HG03103 (cell line): ENCODE data around the gene TPK1.
"Not testable (repeated sequence)": the region's sequence is repeated elsewhere in the genome, so short reads cannot be mapped to it uniquely, and the experiment has no call there.

Source experiments
- ATAC-seq: cut with Tn5 transposase; IDR thresholded peaks from one replicate; pipeline ENCODE4 v1.9.1; 2021; ENCODE audit warnings: low read depth; ENCODE audit not compliant: unreplicated experiment

Gene TPK1

GRCh38 chr7:144656965-144657517 is 178.8 kb downstream of the TPK1 start:
- ATAC-seq: no peak

- ATAC-seq: no peak
Measured at GRCh38 chr7:144653449-144653848, 182.4 kb downstream of the TPK1 start.

DNA sequence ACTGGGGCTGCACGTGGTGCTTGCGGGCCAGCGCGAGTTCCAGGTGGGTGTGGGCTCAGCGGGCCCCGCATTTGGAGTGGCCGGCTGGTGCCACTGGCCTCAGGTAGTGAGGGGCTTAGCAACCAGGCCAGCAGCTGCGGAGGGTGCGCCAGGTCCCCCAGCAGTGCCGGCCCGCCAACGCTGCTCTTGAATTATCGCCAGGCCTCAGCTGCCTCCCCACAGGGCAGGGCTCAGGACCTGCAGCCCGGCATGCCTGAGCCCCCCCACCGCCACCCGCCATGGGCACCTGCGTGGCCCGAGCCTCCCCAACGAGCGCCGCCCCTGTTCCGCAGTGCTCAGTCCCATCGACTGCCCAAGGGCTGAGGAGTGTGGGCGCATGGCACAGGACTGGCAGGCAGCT is 185.4 kb downstream of the TPK1 start:
- no peak for ATAC-seq

DNA sequence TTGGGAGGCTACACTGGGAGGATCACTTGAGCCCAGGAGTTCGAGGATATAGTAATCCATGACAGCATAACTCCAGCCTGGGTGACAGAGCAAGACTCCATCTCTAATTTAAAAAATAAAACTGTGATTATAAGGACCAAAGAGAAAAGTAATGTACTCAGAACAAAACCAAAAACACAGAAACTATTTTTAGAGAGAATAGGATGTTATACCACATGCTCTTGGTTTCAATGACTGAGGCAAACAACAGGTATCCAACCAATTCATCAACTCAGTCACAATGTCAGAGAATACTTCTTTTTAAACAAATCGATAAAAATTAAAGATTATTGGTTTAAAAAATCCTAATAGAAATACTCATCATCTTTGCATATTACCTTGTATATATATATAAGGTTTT is 186.7 kb downstream of the TPK1 start:
- ATAC-seq: peak; percentile 60

DNA sequence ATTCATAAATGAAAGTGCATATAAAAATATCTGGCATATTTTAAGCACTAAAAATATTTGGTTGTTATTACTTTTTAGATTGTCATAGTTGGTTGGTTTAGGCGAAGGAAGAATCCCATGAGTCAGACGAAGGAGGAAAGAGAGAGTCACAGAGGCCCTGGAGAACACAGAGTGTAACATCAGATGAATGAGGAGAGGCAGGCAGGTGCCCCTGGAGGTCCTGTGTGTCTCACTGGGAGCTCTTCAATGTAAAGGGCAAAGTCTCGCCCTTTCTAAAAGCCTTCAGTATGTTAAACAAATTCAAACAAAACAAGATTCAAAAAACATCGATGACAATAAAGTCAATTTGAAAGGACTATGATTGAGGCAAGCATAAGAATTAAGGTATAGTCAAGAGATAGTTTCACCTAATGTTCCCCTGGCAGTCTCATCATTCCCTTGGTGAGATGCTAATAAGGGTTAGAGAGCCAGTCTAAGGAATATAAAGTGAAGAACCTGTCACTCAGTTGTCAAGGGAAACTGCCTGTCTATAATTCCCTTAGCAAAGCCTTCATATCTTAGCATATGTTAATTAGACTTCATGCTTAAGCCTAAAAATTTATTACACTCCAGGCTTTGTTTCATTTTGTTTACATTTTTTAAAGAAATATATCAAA is 194.3 kb downstream of the TPK1 start:
- no peak for ATAC-seq

- ATAC-seq: no peak
Measured at GRCh38 chr7:144632724-144633123, 203.1 kb downstream of the TPK1 start.

GRCh38 chr7:144629598-144629997 is 206.3 kb downstream of the TPK1 start:
- ATAC-seq: no peak

GRCh38 chr7:144629011-144629410 is 206.8 kb downstream of the TPK1 start:
- no peak for ATAC-seq

- no peak for ATAC-seq
Measured at GRCh38 chr7:144628176-144628575, 207.7 kb downstream of the TPK1 start.

GRCh38 chr7:144622745-144623144 is 213.1 kb downstream of the TPK1 start:
- no peak for ATAC-seq

DNA sequence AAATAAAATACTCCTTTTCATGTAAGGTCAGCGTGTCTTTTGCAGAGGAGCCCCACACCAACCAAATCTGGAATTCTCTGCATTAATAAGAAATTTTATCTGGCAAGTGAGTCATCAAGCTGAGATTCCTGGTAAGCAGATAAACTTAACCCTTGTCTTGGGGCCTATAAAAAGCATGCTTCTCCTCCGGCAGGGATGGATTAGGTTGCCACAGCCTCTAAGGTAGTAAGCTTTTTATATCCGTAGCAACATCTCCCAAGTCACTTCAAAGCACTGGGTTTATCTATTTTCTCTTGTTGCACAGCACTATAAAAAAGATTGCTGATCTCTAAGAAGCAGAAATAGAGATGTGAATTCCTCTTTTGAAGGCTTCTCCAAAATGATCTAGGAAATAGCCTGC is 229.6 kb downstream of the TPK1 start:
- no peak for ATAC-seq

DNA sequence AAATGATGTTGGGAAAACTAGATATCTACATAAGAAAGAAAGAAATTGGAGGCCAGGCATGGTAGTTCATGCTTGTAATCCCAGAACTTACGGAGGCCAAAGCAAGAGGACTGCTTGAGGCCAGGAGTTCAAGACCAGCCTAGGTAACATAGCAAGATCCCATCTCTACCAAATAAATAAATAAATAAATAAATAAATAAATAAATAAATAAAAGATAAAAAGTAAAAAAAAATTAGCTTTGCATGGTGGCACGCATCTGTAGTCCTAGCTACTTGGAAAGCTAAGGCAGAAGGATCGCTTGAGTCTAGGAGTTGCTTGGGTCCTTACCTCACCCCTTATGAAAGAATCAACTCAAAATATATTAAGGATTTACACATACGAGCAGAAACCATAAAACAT is 238.9 kb downstream of the TPK1 start:
- no peak for ATAC-seq

DNA sequence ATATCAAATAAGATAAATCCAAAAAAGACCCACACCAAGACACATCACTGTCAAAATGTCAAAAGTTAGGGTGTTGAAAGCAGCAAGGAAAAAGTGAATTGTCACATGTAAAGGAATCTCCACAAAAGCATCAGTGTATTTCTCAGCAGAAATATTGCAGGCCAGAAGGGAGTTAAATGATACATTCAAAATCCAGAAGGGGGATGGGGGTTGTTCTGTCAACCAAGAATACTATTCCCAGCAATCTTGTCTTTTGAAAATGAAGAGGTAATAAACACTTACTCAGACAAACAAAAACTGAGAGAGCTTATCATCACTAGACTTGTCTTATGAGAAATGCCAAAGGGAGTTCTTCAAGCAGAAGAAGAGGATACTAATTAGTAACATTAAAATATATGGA is 241.3 kb downstream of the TPK1 start:
- no peak for ATAC-seq

DNA sequence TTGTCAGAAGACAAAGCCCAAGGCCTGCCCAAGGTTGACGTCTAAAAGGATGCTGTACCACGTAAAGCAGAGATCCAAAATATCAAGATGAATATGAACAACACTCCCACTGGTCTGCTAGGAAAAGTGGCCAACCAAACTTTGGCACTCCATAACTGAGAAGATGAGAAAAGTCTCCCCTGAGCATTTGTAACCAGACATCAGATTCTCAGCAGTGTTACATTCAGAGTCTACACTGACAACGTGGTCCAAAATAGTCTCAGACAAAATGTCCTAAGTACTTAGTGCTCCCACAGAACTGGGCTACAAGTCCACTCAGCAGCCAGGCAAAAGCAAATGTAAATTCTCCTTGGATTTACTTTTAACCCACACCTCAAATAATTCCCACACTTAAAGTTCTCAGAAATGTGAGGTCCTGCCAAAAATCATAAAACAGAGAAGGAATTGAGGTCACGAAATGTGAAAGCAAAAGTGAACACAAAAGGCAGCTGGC is 247.2 kb downstream of the TPK1 start:
- ATAC-seq: no peak

- ATAC-seq: no peak
Measured at GRCh38 chr7:144587701-144588100, 248.2 kb downstream of the TPK1 start.

GRCh38 chr7:144584726-144585125 is 251.1 kb downstream of the TPK1 start:
- no peak for ATAC-seq

GRCh38 chr7:144579687-144580086 is 256.2 kb downstream of the TPK1 start:
- ATAC-seq: no peak

DNA sequence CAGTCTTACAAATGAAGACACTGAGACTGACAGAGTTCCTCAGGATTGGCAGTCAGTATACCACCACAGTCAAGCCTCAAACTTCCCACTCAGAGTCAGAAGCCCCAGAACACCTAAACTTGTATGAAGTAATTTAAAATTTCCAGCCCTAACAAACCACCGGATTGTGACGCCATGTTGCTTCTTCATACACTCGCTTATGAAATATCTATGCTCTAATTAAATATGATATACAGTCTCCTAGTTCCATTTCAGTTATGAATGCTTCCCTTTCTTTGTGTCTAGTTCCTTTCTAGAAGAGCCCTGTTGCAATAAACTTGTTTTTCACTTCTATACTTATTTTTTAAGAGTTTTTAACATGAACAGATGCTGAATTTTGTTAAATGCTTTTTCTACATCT is 260.4 kb downstream of the TPK1 start:
- no peak for ATAC-seq

GRCh38 chr7:144574753-144575152 is 261.1 kb downstream of the TPK1 start:
- ATAC-seq: not testable (repeated sequence)

DNA sequence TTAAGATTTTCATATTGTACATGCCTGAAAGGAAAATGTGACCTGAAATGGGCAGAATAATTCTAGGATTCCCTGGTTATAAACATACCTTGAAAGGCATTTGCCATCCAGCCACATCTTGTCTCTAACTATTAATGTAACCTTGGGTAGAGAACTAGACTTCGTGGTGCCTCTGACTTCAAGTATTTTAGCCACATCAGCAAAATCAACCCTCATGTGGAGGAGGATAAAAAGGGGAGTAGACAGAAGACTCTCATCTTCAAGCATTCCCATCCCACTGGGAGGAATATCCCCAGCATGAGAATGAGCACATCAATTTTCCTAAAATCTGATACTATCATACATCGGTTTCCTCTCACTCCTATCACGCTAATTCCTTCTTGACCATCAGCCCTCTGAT is 267.6 kb downstream of the TPK1 start:
- no peak for ATAC-seq

- no peak for ATAC-seq
Measured at GRCh38 chr7:144565586-144565985, 270.3 kb downstream of the TPK1 start.

DNA sequence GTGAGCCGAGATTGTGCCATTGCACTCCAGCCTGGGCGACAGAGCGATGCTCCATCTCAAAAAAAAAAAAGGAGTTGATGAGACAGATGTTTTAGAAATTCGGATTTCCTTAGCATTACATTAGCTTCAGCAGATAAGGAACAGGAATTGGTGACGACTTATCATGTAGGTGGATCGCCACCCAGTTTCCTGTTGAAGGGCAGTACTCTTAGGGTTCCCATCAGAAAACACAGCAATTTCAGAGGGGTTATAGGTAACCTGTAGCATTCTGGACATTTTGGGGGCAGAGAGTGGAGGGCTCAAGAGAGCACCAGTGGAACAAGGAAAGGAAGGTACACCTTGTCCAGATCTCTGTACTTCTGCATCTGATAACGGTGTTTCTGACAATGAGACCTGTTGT is 286.0 kb downstream of the TPK1 start:
- no peak for ATAC-seq

DNA sequence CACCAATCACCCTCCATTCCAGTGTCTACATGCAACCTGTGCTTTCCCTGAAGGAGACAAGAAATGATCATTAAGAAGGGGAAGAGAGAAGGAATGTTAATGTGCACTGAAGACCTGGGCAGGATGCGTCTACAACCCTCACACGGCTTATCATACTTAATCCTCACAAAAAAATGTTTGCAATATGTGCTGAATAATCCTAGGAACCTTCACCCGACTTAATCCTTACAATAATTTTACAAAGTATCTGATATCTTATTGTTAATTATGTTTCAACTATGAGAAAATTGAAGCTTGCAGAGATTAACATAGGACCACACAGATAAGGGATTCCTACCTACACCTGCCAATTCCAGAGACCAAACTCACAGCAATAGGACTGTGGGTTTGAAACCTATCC is 287.3 kb downstream of the TPK1 start:
- ATAC-seq: no peak
